Stomach (tissue), 9 donors: ENCODE measurements around the gene TAF13. TPM values are rescaled to one million over a fixed set of nuclear protein-coding genes. Genes with fewer than 3 reads are reported as not detected.
A peak's percentile ranks its signal among the peaks of the same experiment; 100 is the strongest.
"Not testable (repeated sequence)": the region's sequence is repeated elsewhere in the genome, so short reads cannot be mapped to it uniquely, and the experiment has no call there.

Experiments used
- DNase-seq, 2 donors: peaks; one replicate each; pipeline versions ENCODE4 v3.0.0 to v3.0.0-alpha.2; 2013 to 2019
- H3K27ac ChIP-seq, 5 donors: fragments of 200-600 bp in 4 of 5; sonication (generic) in 4 of 5; one replicate each; pipeline ENCODE4 v1.5.1; 2013 to 2019; ENCODE audit warnings: mild to moderate bottlenecking in 1 of 5, moderate library complexity in 1 of 5
- H3K27me3 ChIP-seq, 3 donors: fragments of 200-600 bp; sonication (generic); one replicate each; pipeline ENCODE4 v1.5.1; 2017 to 2019; ENCODE audit warnings: mixed run types in 1 of 3
- H3K36me3 ChIP-seq, 4 donors: fragments of 200-600 bp; sonication (generic); 1 replicate in 3 of 4; 2 replicates in 1 of 4; pipeline ENCODE4 v1.5.1; 2016 to 2019
- H3K4me1 ChIP-seq, 4 donors: fragments of 200-600 bp; sonication (generic); one replicate each; pipeline ENCODE4 v1.5.1; 2016 to 2019
- H3K4me3 ChIP-seq, 4 donors: fragments of 200-600 bp; sonication (generic) in 3 of 4; one replicate each; pipeline ENCODE4 v1.5.1; 2016 to 2019; ENCODE audit warnings: mild to moderate bottlenecking in 1 of 4
- H3K9me3 ChIP-seq, 4 donors: fragments of 200-600 bp; sonication (generic); one replicate each; pipeline ENCODE4 v1.5.1; 2016 to 2019
- CTCF ChIP-seq, 7 experiments: fragments of 450-650 bp in 4 of 7; fragments of 200-600 bp in 3 of 7; sonication (generic) in 3 of 7; IDR thresholded peaks; one replicate each; pipeline ENCODE4 v1.5.1; 2016 to 2019; ENCODE audit warnings: antibody characterized with exemption in 7 of 7, control low read depth in 2 of 7, mild to moderate bottlenecking in 1 of 7
- EP300 ChIP-seq: sonication (generic); formaldehyde crosslinking; IDR thresholded peaks from one replicate; pipeline ENCODE4 v1.6.1; 2017; ENCODE audit warnings: antibody characterized with exemption
- POLR2A ChIP-seq, 4 donors: fragments of 450-650 bp; IDR thresholded peaks; one replicate each; pipeline ENCODE4 v1.6.1; 2016; ENCODE audit warnings: antibody characterized with exemption in 4 of 4, control low read depth in 2 of 4, mild to moderate bottlenecking in 1 of 4, moderate library complexity in 1 of 4
- POLR2AphosphoS5 ChIP-seq, 3 donors: sonication (generic); formaldehyde crosslinking; IDR thresholded peaks; one replicate each; pipeline ENCODE4 v1.6.1; 2016; ENCODE audit warnings: antibody characterized with exemption in 3 of 3
- WGBS, 5 donors: extraction: QIAGEN DNeasy Blood & Tissue Kit in 3 of 5; methylation state at CpG; one replicate each; pipeline versions ENCODE4 v1.1.5 to v1.1.7; 2013 to 2018; 5-methylcytosine and 5-hydroxymethylcytosine counted together
- intact Hi-C: fragments of 100-400 bp; cut with DNase I; formaldehyde crosslinking; loops from one replicate; pipeline ENCODE4 v1.15.1; 2023; ENCODE audit warnings: low total_unique reads
- polyA plus RNA-seq, 3 donors: library from polyadenylated mRNA; stranded (reverse); fragments of 200-250 nt; gene quantifications; one replicate each; pipeline ENCODE4 v1.2.3, GENCODE V29; 2013
- total RNA-seq, 5 donors: library from RNA; depleted of rRNA; stranded (reverse); fragments of >200 nt; gene quantifications; one replicate each; pipeline versions ENCODE4 v1.1.0 to v1.2.3, GENCODE V29; 2014 to 2016
- donor health status: healthy with polysubstance abuse.
- donor health status: Bipolar disorder and iron deficiency.
- donor health status: healthy.

The TAF13 gene
- total and polyA plus RNA-seq, 8 donors, result 3.5 to 69.9 (median 36.0) TPM

GRCh38 chr1:109040627-109040988 lies 35.2 kb downstream of the TAF13 start:
- H3K4me1 ChIP-seq, result peaks cover 12 to 29% (median 20%) of the 10 kb centered on the region in 4 donors
- DNase-seq, result no peak
- peak overlapping the region; percentile 78 to 100 (median 92) for H3K4me3 ChIP-seq
- H3K36me3 ChIP-seq, result no peaks in the 10 kb centered on the region
- H3K9me3 ChIP-seq, result no peaks in the 10 kb centered on the region
- no peak for TF ChIP-seq EP300
- no peak for TF ChIP-seq POLR2A (IDR thresholded peaks at IDR 0.05)
- TF ChIP-seq POLR2AphosphoS5 (IDR thresholded peaks at IDR 0.05), result no peak
- TF ChIP-seq CTCF (IDR thresholded peaks at IDR 0.05), result no peak
- WGBS, 5 donors, result 17 to 32% (median 21%) methylated on average over 3 of the region's 3 CpGs
- peak overlapping the region in 3 of 5 donors; percentile 83 to 87 (median 86) for H3K27ac ChIP-seq
- intact Hi-C loops, result no loop called here
- no peaks in the 10 kb centered on the region for H3K27me3 ChIP-seq

- Histone ChIP-seq H3K9me3 (no peaks in the 10 kb centered on the region), H3K4me1 (peaks cover 0 to 7% (median 3%) of the 10 kb centered on the region in 4 donors), H3K27ac (no peak overlapping the region), H3K27me3 (no peaks in the 10 kb centered on the region), H3K4me3 (no peak overlapping the region), H3K36me3 (no peaks in the 10 kb centered on the region)
- WGBS, 5 donors, result 96 to 100% (median 97%) methylated on average over 2 of the region's 2 CpGs
- DNase-seq, result no peak
- intact Hi-C loops, result no loop called here
- TF ChIP-seq POLR2AphosphoS5 (IDR thresholded peaks at IDR 0.05) (no peak), POLR2A (IDR thresholded peaks at IDR 0.05) (no peak)
Measured at GRCh38 chr1:109034382-109034781, 41.4 kb downstream of the TAF13 start.

- DNase-seq, H3K4me3 ChIP-seq, H3K9me3 ChIP-seq, H3K36me3 ChIP-seq, H3K27ac ChIP-seq, intact Hi-C loops, H3K4me1 ChIP-seq, H3K27me3 ChIP-seq: not testable (repeated sequence)
- whole genome bisulfite sequencing, 5 donors, result 90 to 96% (median 95%) methylated on average over 8 of the region's 8 CpGs
Measured at GRCh38 chr1:109029493-109029892, 46.3 kb downstream of the TAF13 start.

- Histone ChIP-seq H3K4me3 (no peak overlapping the region), H3K36me3 (peaks cover 0 to 5% (median 3%) of the 10 kb centered on the region in 4 donors), H3K27ac (no peak overlapping the region), H3K27me3 (no peaks in the 10 kb centered on the region), H3K9me3 (no peaks in the 10 kb centered on the region), H3K4me1 (no peaks in the 10 kb centered on the region)
- TF ChIP-seq CTCF (IDR thresholded peaks at IDR 0.05) (peak in 1 of 7 experiments; percentile 13), EP300 (no peak)
- no peak for DNase-seq
- intact Hi-C loops, result no loop called here
Measured at GRCh38 chr1:109027841-109028240, 48.0 kb downstream of the TAF13 start.

- no peak for TF ChIP-seq CTCF (IDR thresholded peaks at IDR 0.05)
- TF ChIP-seq POLR2AphosphoS5 (IDR thresholded peaks at IDR 0.05), result no peak
- no peak for TF ChIP-seq POLR2A (IDR thresholded peaks at IDR 0.05)
- no peak for TF ChIP-seq EP300
- intact Hi-C loops, result no loop called here
- 90 to 93% (median 92%) methylated on average over 6 of the region's 6 CpGs for WGBS, 5 donors
Measured at GRCh38 chr1:109025694-109026093, 50.1 kb downstream of the TAF13 start.

More at GRCh38 chr1:109025694-109026093, 50.1 kb downstream of the TAF13 start:
- no peak for DNase-seq
- peaks cover 0 to 22% (median 15%) of the 10 kb centered on the region in 4 donors for H3K36me3 ChIP-seq
- no peak overlapping the region for H3K27ac ChIP-seq
- no peaks in the 10 kb centered on the region for H3K4me1 ChIP-seq
- H3K4me3 ChIP-seq, result no peak overlapping the region
- no peaks in the 10 kb centered on the region for H3K9me3 ChIP-seq
- no peaks in the 10 kb centered on the region for H3K27me3 ChIP-seq
